ENCODE data around the gene UGT3A1. TPM values are rescaled to one million over a fixed set of nuclear protein-coding genes. Genes with fewer than 3 reads are reported as not detected.

The UGT3A1 gene
- total RNA-seq, 4 donors from 2014 or later = not detected

DNA sequence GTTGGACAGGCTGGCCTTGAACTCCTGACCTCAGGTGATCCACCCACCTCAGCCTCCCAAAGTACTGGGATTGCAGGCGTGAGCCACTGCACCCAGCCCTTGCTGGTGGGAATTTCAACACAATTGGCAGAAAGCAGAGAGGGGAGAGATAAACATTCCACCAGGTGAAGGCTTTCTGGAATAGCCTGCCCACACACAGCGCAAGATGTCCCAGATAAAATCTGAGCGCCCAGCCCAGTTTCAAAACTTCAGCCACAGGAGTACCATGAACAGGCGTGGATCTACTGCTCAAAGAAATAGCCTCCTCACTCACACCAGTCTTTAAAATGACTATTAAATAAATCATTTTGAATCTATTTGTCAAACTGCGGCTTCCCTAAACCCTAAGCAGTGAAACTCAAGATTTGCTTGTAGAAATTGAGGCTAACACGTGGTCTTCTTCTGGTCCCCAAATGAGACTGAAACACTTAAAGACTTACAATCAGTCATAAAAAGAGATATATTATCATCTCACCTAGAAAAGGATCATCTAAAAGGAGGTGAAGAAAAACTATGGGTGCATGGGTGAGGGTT, 87.5 kb downstream of the UGT3A1 start:
- no peak for ATAC-seq
- no peaks in the 10 kb centered on the region for H3K27me3 ChIP-seq
- WGBS, 2 donors (ENCODE audit: low coverage in 1 of 2) = 91 to 97% methylated on average over 5 of the region's 6 CpGs

GRCh38 chr5:35902046-35902672, 89.0 kb downstream of the UGT3A1 start:
- H3K27me3 ChIP-seq = no peaks in the 10 kb centered on the region
- H3K9me3 ChIP-seq = peaks cover 0 to 6% (median 0%) of the 10 kb centered on the region in 3 donors
- H3K4me3 ChIP-seq = no peak overlapping the region
- H3K4me1 ChIP-seq = no peaks in the 10 kb centered on the region
- TF ChIP-seq POLR2A (IDR thresholded peaks at IDR 0.05) = no peak
- no peak for TF ChIP-seq POLR2AphosphoS5 (IDR thresholded peaks at IDR 0.05)
- TF ChIP-seq EP300 (IDR thresholded peaks at IDR 0.05) = no peak
- no peak for TF ChIP-seq CTCF (IDR thresholded peaks at IDR 0.05)
- 62 to 71% methylated on average over 1 of the region's 2 CpGs for WGBS, 2 donors (ENCODE audit: low coverage in 1 of 2)
- H3K36me3 ChIP-seq = no peaks in the 10 kb centered on the region
- ATAC-seq = no peak
- H3K27ac ChIP-seq = no peak overlapping the region

More for the DNA sequence above, 87.5 kb downstream of the UGT3A1 start:
- Histone ChIP-seq H3K4me1 (no peaks in the 10 kb centered on the region), H3K27ac (no peak overlapping the region), H3K9me3 (peaks cover 0 to 6% (median 0%) of the 10 kb centered on the region in 3 donors), H3K4me3 (no peak overlapping the region), H3K36me3 (no peaks in the 10 kb centered on the region)
- TF ChIP-seq CTCF (IDR thresholded peaks at IDR 0.05) = no peak
- no peak for TF ChIP-seq EP300 (IDR thresholded peaks at IDR 0.05)
- TF ChIP-seq POLR2AphosphoS5 (IDR thresholded peaks at IDR 0.05) = no peak
- TF ChIP-seq POLR2A (IDR thresholded peaks at IDR 0.05) = no peak

Other genes with a start within 250 kb of the UGT3A1 start
- gene IL7R, start 134.5 kb downstream of the UGT3A1 start, total RNA-seq = 10 to 100 TPM in 1 of 4 donors, 1 to 10 TPM in 3; 1.1 to 10.1 (median 4.0) TPM
- not detected for gene CAPSL, start 52.8 kb downstream of the UGT3A1 start, total RNA-seq
- not detected for gene UGT3A2, start 75.5 kb upstream of the UGT3A1 start, total RNA-seq
- gene LMBRD2, start 160.5 kb upstream of the UGT3A1 start, total RNA-seq = 10 to 100 TPM in 3 of 4 donors, 1 to 10 TPM in 1; 8.3 to 16.7 (median 13.2) TPM
- 10 to 100 TPM in 3 of 4 donors, 1 to 10 TPM in 1; 8.2 to 11.6 (median 11.4) TPM for gene SKP2, start 160.7 kb upstream of the UGT3A1 start, total RNA-seq